GM12878 (cell line): Measurements from ENCODE around the gene WWOX. TPM values are rescaled to one million over a fixed set of nuclear protein-coding genes. Genes with fewer than 3 reads are reported as not detected.

Source experiments
- ATAC-seq: fragments of 200-7000 bp; cut with Tn5 transposase; 3 replicates; pipeline ENCODE4 v1.9.1; 2020; ENCODE audit warnings: mild to moderate bottlenecking, moderate library complexity
- BruUV-seq: library from RNA; stranded (reverse); fragments of 400-500 nt; replicated peaks from 2 replicates; lab custom pipeline; 2021; lab: Mats Ljungman, UMichigan
- CTCF ChIA-PET: fragments of 300-600 bp; sonication (Branson Sonifier 250); formaldehyde crosslinking; extraction: SDS; loops from one replicate; lab custom pipeline; 2021; ENCODE audit warnings: inconsistent platforms; lab: Yijun Ruan, JAX
- POLR2A ChIA-PET: fragments of 350-600 bp; formaldehyde crosslinking; extraction: SDS; loops from one replicate; lab custom pipeline; 2021; ENCODE audit warnings: inconsistent platforms; lab: Charles Lee
- RAD21 ChIA-PET: fragments of 300-600 bp; sonication (Branson Sonifier 250); formaldehyde crosslinking; loops from one replicate; lab custom pipeline; 2023; ENCODE audit warnings: antibody characterized with exemption; ENCODE audit not compliant: unreplicated experiment; lab: Charles Lee
- SMC1A ChIA-PET: fragments of 300-600 bp; sonication (Branson Sonifier 250); formaldehyde crosslinking; loops from one replicate; lab custom pipeline; 2023; ENCODE audit not compliant: unreplicated experiment, uncharacterized antibody; lab: Charles Lee
- DNase-seq: peaks from one replicate; pipeline ENCODE4 v3.0.0-alpha.2; 2011; ENCODE audit warnings: low read depth, low spot score
- FAIRE-seq: peaks from 3 replicates; lab custom pipeline; 2011; peaks lifted over from hg19 to GRCh38; lab: Jason Lieb, UNC
- H2AFZ ChIP-seq: 2 replicates; pipeline ENCODE4 v1.6.0; 2011; ENCODE audit warnings: low read depth, low read length, control low read depth; ENCODE audit not compliant: control insufficient read depth
- H3K27ac ChIP-seq: 2 replicates; pipeline ENCODE4 v1.5.1; 2011; ENCODE audit warnings: control low read depth; ENCODE audit not compliant: control insufficient read depth, insufficient read depth
- H3K27me3 ChIP-seq, 2 experiments: replicated peaks in 1 of 2; 2 replicates each; pipeline versions ENCODE4 v1.6.0 to v1.6.1; 2011; ENCODE audit warnings: low read length in 1 of 2; ENCODE audit not compliant: control insufficient read depth in 2 of 2, insufficient read depth in 2 of 2
- H3K36me3 ChIP-seq, 2 experiments: 2 replicates each; pipeline ENCODE4 v1.5.1; 2011; ENCODE audit warnings: low read length in 1 of 2; ENCODE audit not compliant: control insufficient read depth in 2 of 2, insufficient read depth in 2 of 2
- H3K4me1 ChIP-seq: 2 replicates; pipeline ENCODE4 v1.6.1; 2011; ENCODE audit warnings: mild to moderate bottlenecking, low read length, moderate library complexity, mixed read lengths; ENCODE audit not compliant: control insufficient read depth, insufficient read depth
- H3K4me2 ChIP-seq: 2 replicates; pipeline ENCODE4 v1.6.0; 2011; ENCODE audit warnings: control low read depth; ENCODE audit not compliant: control insufficient read depth, insufficient read depth
- H3K4me3 ChIP-seq: fragments of 200-600 bp; sonication (generic); 2 replicates; pipeline ENCODE4 v1.5.1; 2016
- H3K79me2 ChIP-seq: 2 replicates; pipeline ENCODE4 v1.6.0; 2011; ENCODE audit warnings: low read length; ENCODE audit not compliant: control insufficient read depth, insufficient read depth
- H3K9ac ChIP-seq: 2 replicates; pipeline ENCODE4 v1.8.0; 2011; ENCODE audit warnings: low read length, control low read depth, mixed read lengths; ENCODE audit not compliant: control insufficient read depth, insufficient read depth
- H3K9me3 ChIP-seq: replicated peaks from 3 replicates; pipeline ENCODE4 v1.5.1; 2011; ENCODE audit warnings: mild to moderate bottlenecking, low read length; ENCODE audit not compliant: control insufficient read depth, insufficient read depth
- H4K20me1 ChIP-seq: 2 replicates; pipeline ENCODE4 v1.6.0; 2011; ENCODE audit not compliant: control insufficient read depth, insufficient read depth
- BHLHE40 ChIP-seq, 2 experiments: fragments of 450-650 bp in 1 of 2; IDR thresholded peaks; 2 replicates each; pipeline ENCODE4 v1.6.1; 2011 to 2017; ENCODE audit warnings: low read depth in 2 of 2, borderline replicate concordance in 1 of 2, improper control_type of control experiment in 1 of 2, low read length in 1 of 2, mild to moderate bottlenecking in 1 of 2
- DPF2 ChIP-seq: fragments of 450-650 bp; IDR thresholded peaks from 2 replicates; pipeline ENCODE4 v1.6.1; 2017; ENCODE audit warnings: mild to moderate bottlenecking
- HSF1 ChIP-seq: fragments of 150-350 bp; IDR thresholded peaks from 2 replicates; pipeline ENCODE4 v1.6.1; 2014; ENCODE audit warnings: mild to moderate bottlenecking, low read depth, low read length
- IKZF1 ChIP-seq: fragments of 450-650 bp; conservative IDR thresholded peaks from 2 replicates; pipeline ENCODE4 v1.6.1; 2017; ENCODE audit warnings: antibody characterized with exemption, mild to moderate bottlenecking
- KAT2A ChIP-seq: conservative IDR thresholded peaks from 2 replicates; pipeline ENCODE4 v1.6.1; 2011; ENCODE audit warnings: low read depth, low read length; ENCODE audit not compliant: control insufficient read depth
- KLF5 ChIP-seq: fragments of 450-650 bp; IDR thresholded peaks from 2 replicates; pipeline ENCODE4 v1.6.1; 2014; ENCODE audit warnings: mild to moderate bottlenecking; ENCODE audit not compliant: partially characterized antibody
- MAX ChIP-seq: IDR thresholded peaks from 2 replicates; pipeline ENCODE4 v1.6.1; 2012; ENCODE audit warnings: low read depth, low read length, improper control_type of control experiment
- MEF2B ChIP-seq: fragments of 450-650 bp; IDR thresholded peaks from 2 replicates; pipeline ENCODE4 v1.6.1; 2018; ENCODE audit warnings: mild to moderate bottlenecking, moderate library complexity; ENCODE audit not compliant: partially characterized antibody, poor library complexity, severe bottlenecking
- NBN ChIP-seq: fragments of 450-650 bp; IDR thresholded peaks from 2 replicates; pipeline ENCODE4 v1.6.1; 2016
- POLR2AphosphoS2 ChIP-seq: IDR thresholded peaks from 2 replicates; pipeline ENCODE4 v1.6.1; 2011; ENCODE audit warnings: low read depth, mild to moderate bottlenecking, low read length, improper control_type of control experiment, moderate library complexity
- RAD21 ChIP-seq: IDR thresholded peaks from 2 replicates; pipeline ENCODE4 v1.6.1; 2011; ENCODE audit warnings: mild to moderate bottlenecking, low read depth, low read length, moderate library complexity; ENCODE audit not compliant: insufficient read depth
- SRF ChIP-seq, 2 experiments: IDR thresholded peaks; 2 replicates each; pipeline ENCODE4 v1.6.1; 2011; ENCODE audit warnings: low read depth in 2 of 2, low read length in 2 of 2, mild to moderate bottlenecking in 1 of 2, moderate library complexity in 1 of 2
- TCF3 ChIP-seq: IDR thresholded peaks from 2 replicates; pipeline ENCODE4 v1.6.1; 2012; ENCODE audit warnings: low read depth, mild to moderate bottlenecking, low read length, borderline replicate concordance; ENCODE audit not compliant: insufficient read depth
- ZSCAN29 ChIP-seq: fragments of 450-650 bp; IDR thresholded peaks from 2 replicates; pipeline ENCODE4 v1.6.1; 2017; ENCODE audit warnings: mild to moderate bottlenecking, moderate library complexity
- WGBS: methylation state at CpG from one replicate; pipeline ENCODE4 v1.1.6; 2016; ENCODE audit warnings: low lambda C conversion rate; ENCODE audit not compliant: insufficient replicate concordance, insufficient coverage; ENCODE audit errors: missing lambda C conversion rate; 5-methylcytosine and 5-hydroxymethylcytosine counted together
- in situ Hi-C: fragments of 300-500 bp; cut with MboI; formaldehyde crosslinking; loops from 9 replicates; pipeline ENCODE4 v1.14.3; 2018; ENCODE audit warnings: mixed read lengths
- intact Hi-C: fragments of 100-400 bp; cut with micrococcal nuclease; formaldehyde crosslinking; loops from one replicate; pipeline ENCODE4 v1.14.2; 2022; ENCODE audit not compliant: unreplicated experiment
- polyA plus RNA-seq, 11 experiments: library from polyadenylated mRNA; depleted of rRNA in 4 of 11; unstranded in 6 of 11; stranded (reverse) in 5 of 11; fragments of >200 nt; fragmentation: Nextera tagmentation in 4 of 11; fragmentation: Illumina TruSeq in 1 of 11; extraction: Ambion mirVana in 4 of 11; extraction: Trizol in 1 of 11; gene quantifications; 1 replicate in 1 of 11; 2 replicates in 10 of 11; pipeline versions ENCODE4 v1.2.1 to v1.2.3, GENCODE V29; 2011 to 2016; ENCODE audit warnings: inconsistent platforms in 2 of 11, missing spikeins in 2 of 11, low read depth in 1 of 11
- total RNA-seq, 4 experiments: library from RNA; depleted of rRNA in 3 of 4; stranded (reverse); fragments of >200 nt in 3 of 4; fragmentation: Illumina TruSeq in 1 of 4; extraction: Trizol in 1 of 4; gene quantifications; 2 replicates each; pipeline versions ENCODE4 v1.2.1 to v1.2.3, GENCODE V29; 2013 to 2021

Gene WWOX
- total and polyA plus RNA-seq, 10 of the 15 experiments (the other 5 are each of a cell fraction or from before 2014, with no cell fraction given) = 2.8 to 24.4 (median 17.8) TPM

GRCh38 chr16:78876671-78877070, 777.2 kb downstream of the WWOX start:
- no peak overlapping the region for H3K9ac ChIP-seq
- H3K27ac ChIP-seq = no peak overlapping the region
- ChIA-PET CTCF (no interaction called here), SMC1A (interaction anchor here (0.6 kb wide), 1 partner anchor 287 kb away, joined by 3 read pairs; no protein-coding TSS in a partner anchor), RAD21 (no interaction called here), POLR2A (no interaction called here)
- DNase-seq (no peak), ATAC-seq (no peak), FAIRE-seq (no peak)
- no peak overlapping the region for H3K4me3 ChIP-seq
- H3K4me1 ChIP-seq = no peaks in the 10 kb centered on the region
- no peaks in the 10 kb centered on the region for H3K27me3 ChIP-seq
- H4K20me1 ChIP-seq = no peaks in the 10 kb centered on the region
- no peak for TF ChIP-seq HSF1
- BruUV-seq = no TSS peak
- H3K36me3 ChIP-seq = no peaks in the 10 kb centered on the region
- H3K79me2 ChIP-seq = no peaks in the 10 kb centered on the region
- no peaks in the 10 kb centered on the region for H3K9me3 ChIP-seq
- no peak overlapping the region for H2AFZ ChIP-seq
- in situ Hi-C loops (no loop called here), intact Hi-C loops (no loop called here)
- WGBS = 19% methylated on average over 2 of the region's 2 CpGs
- H3K4me2 ChIP-seq = no peak overlapping the region

- ChIA-PET SMC1A (no interaction called here), CTCF (no interaction called here)
- no peak for TF ChIP-seq MEF2B
- no peak for TF ChIP-seq BHLHE40 (IDR thresholded peaks at IDR 0.05; ENCODE audit: borderline replicate concordance in 1 of 2, low read depth in 2 of 2, low read length in 1 of 2)
- TF ChIP-seq POLR2AphosphoS2 = no peak
- no peak for TF ChIP-seq SRF (IDR thresholded peaks at IDR 0.05; ENCODE audit: low read depth in 2 of 2, low read length in 2 of 2)
- TF ChIP-seq DPF2 = no peak
- TF ChIP-seq TCF3 = no peak
- TF ChIP-seq KLF5 = no peak
- TF ChIP-seq HSF1 = no peak
- TF ChIP-seq RAD21 = no peak
- no peak for TF ChIP-seq IKZF1
- no peak for TF ChIP-seq KAT2A
- no peak for TF ChIP-seq MAX
- no peak for TF ChIP-seq ZSCAN29
- TF ChIP-seq NBN = no peak
Measured at GRCh38 chr16:78877114-78877655, 777.7 kb downstream of the WWOX start.

More at GRCh38 chr16:78877114-78877655, 777.7 kb downstream of the WWOX start:
- in situ Hi-C loops = no loop called here
- no peak for DNase-seq
- Histone ChIP-seq H3K36me3 (no peaks in the 10 kb centered on the region), H3K27ac (no peak overlapping the region), H3K27me3 (no peaks in the 10 kb centered on the region), H3K4me1 (no peaks in the 10 kb centered on the region), H3K9me3 (no peaks in the 10 kb centered on the region), H3K4me3 (no peak overlapping the region), H2AFZ (no peak overlapping the region), H3K79me2 (no peaks in the 10 kb centered on the region), H4K20me1 (no peaks in the 10 kb centered on the region), H3K4me2 (no peak overlapping the region), H3K9ac (no peak overlapping the region)
- WGBS = 27% methylated on average over 5 of the region's 6 CpGs
- ChIA-PET POLR2A (no interaction called here), RAD21 (no interaction called here)
- BruUV-seq = no TSS peak
- ATAC-seq = no peak
- no peak for FAIRE-seq
- intact Hi-C loops = no loop called here
